Suprapubic skin (tissue), 4 donors: ENCODE data around the gene GIPR. TPM values are rescaled to one million over a fixed set of nuclear protein-coding genes. Genes with fewer than 3 reads are reported as not detected.
"Not testable (repeated sequence)": the region's sequence is repeated elsewhere in the genome, so short reads cannot be mapped to it uniquely, and the experiment has no call there.

Experiments
- DNase-seq, 2 donors: peaks; one replicate each; pipeline ENCODE4 v3.0.0-alpha.2; 2019; ENCODE audit warnings: low spot score in 2 of 2
- H3K27ac ChIP-seq: fragments of 200-600 bp; sonication (generic); one replicate; pipeline ENCODE4 v1.5.1; 2019
- H3K27me3 ChIP-seq: fragments of 200-600 bp; sonication (generic); one replicate; pipeline ENCODE4 v1.5.1; 2019
- H3K36me3 ChIP-seq: fragments of 200-600 bp; sonication (generic); one replicate; pipeline ENCODE4 v1.5.1; 2019
- H3K4me1 ChIP-seq: fragments of 200-600 bp; sonication (generic); one replicate; pipeline ENCODE4 v1.5.1; 2019
- H3K4me3 ChIP-seq: fragments of 200-600 bp; sonication (generic); one replicate; pipeline ENCODE4 v1.5.1; 2019; ENCODE audit warnings: mild to moderate bottlenecking
- H3K9me3 ChIP-seq: fragments of 200-600 bp; sonication (generic); one replicate; pipeline ENCODE4 v1.5.1; 2019
- EP300 ChIP-seq: sonication (generic); formaldehyde crosslinking; IDR thresholded peaks from one replicate; pipeline ENCODE4 v1.6.1; 2017; ENCODE audit warnings: antibody characterized with exemption
- POLR2A ChIP-seq, 2 donors: fragments of 450-650 bp; IDR thresholded peaks; one replicate each; pipeline ENCODE4 v1.6.1; 2017; ENCODE audit warnings: antibody characterized with exemption in 2 of 2, mild to moderate bottlenecking in 2 of 2, moderate library complexity in 2 of 2
- POLR2AphosphoS5 ChIP-seq, 3 donors: sonication (generic); formaldehyde crosslinking; IDR thresholded peaks; one replicate each; pipeline ENCODE4 v1.6.1; 2017; ENCODE audit warnings: antibody characterized with exemption in 3 of 3
- WGBS: methylation state at CpG from one replicate; pipeline ENCODE4 v1.1.5; 2018; 5-methylcytosine and 5-hydroxymethylcytosine counted together
- total RNA-seq, 4 donors: library from RNA; depleted of rRNA; stranded (reverse); fragments of >200 nt; gene quantifications; one replicate each; pipeline ENCODE4 v1.1.0, GENCODE V29; 2016
- TF ChIP-seq, protein P1 (sequence below), 2 donors: fragments of 200-600 bp in 1 of 2; fragments of 450-650 bp in 1 of 2; sonication (generic) in 1 of 2; IDR thresholded peaks; one replicate each; pipeline ENCODE4 v1.5.1; 2016 to 2019; ENCODE audit warnings: antibody characterized with exemption in 2 of 2, mild to moderate bottlenecking in 1 of 2, moderate library complexity in 1 of 2

The GIPR gene, protein sequence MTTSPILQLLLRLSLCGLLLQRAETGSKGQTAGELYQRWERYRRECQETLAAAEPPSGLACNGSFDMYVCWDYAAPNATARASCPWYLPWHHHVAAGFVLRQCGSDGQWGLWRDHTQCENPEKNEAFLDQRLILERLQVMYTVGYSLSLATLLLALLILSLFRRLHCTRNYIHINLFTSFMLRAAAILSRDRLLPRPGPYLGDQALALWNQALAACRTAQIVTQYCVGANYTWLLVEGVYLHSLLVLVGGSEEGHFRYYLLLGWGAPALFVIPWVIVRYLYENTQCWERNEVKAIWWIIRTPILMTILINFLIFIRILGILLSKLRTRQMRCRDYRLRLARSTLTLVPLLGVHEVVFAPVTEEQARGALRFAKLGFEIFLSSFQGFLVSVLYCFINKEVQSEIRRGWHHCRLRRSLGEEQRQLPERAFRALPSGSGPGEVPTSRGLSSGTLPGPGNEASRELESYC
- 10 to 100 TPM in 1 of 4 donors, 1 to 10 TPM in 2, under 1 TPM in 1; 0.95 to 11.2 (median 1.6) TPM for total RNA-seq

DNA sequence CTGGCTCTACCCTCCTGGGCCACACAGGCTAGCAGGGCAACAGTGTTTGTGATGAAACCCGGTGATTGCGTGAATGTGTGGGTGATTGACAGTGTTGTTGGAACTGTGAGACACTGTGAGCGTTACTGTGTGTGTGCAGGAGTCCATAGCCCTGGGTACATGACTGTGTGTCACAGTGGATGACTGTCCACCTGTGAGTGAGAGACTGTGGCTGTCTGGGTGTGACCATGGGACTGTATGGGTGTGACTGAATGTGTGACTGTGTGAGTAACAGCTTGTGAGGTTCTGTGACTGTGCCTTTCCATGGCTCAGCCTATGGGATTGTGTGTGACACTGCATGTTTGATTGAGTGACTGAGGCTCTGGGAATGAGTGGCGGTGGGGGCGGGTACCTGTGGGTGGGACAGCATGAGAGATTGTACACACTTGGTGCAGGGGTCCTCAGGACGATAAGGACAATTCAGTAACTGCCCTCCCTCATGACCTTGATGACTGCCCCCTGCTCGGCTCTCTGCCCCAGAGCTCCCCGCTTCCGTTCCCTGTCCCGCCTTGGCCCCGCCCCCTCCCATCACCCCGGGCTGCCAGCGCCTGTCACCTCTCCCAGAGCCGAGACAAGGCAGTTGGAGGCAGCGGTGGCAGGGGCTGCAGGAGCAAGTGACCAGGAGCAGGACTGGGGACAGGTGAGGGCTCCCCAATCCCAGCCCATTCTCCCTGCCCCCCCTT is at the start of gene GIPR:
Gene GIPR (plus strand): TSS at position 602 of the 722 bp plus-strand sequence. CDS start 1,300 bp downstream, outside the sequence.
- H3K27me3 ChIP-seq, result peaks cover 61% of the 10 kb centered on the region
- H3K9me3 ChIP-seq, result no peaks in the 10 kb centered on the region
- DNase-seq, result no peak
- peaks cover 28% of the 10 kb centered on the region for H3K4me1 ChIP-seq
- TF ChIP-seq EP300, result no peak
- no peak for TF ChIP-seq POLR2A (IDR thresholded peaks at IDR 0.05)
- TF ChIP-seq, protein P1, sequence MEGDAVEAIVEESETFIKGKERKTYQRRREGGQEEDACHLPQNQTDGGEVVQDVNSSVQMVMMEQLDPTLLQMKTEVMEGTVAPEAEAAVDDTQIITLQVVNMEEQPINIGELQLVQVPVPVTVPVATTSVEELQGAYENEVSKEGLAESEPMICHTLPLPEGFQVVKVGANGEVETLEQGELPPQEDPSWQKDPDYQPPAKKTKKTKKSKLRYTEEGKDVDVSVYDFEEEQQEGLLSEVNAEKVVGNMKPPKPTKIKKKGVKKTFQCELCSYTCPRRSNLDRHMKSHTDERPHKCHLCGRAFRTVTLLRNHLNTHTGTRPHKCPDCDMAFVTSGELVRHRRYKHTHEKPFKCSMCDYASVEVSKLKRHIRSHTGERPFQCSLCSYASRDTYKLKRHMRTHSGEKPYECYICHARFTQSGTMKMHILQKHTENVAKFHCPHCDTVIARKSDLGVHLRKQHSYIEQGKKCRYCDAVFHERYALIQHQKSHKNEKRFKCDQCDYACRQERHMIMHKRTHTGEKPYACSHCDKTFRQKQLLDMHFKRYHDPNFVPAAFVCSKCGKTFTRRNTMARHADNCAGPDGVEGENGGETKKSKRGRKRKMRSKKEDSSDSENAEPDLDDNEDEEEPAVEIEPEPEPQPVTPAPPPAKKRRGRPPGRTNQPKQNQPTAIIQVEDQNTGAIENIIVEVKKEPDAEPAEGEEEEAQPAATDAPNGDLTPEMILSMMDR (IDR thresholded peaks at IDR 0.05), result no peak
- no peak for TF ChIP-seq POLR2AphosphoS5 (IDR thresholded peaks at IDR 0.05)
- peak within 1 kb of the TSS; percentile 39 for H3K4me3 ChIP-seq
- H3K36me3 ChIP-seq, result no peaks in the 10 kb centered on the region
- WGBS, result 11% methylated on average over 15 of the region's 15 CpGs
- no peak within 1 kb of the TSS for H3K27ac ChIP-seq

DNA sequence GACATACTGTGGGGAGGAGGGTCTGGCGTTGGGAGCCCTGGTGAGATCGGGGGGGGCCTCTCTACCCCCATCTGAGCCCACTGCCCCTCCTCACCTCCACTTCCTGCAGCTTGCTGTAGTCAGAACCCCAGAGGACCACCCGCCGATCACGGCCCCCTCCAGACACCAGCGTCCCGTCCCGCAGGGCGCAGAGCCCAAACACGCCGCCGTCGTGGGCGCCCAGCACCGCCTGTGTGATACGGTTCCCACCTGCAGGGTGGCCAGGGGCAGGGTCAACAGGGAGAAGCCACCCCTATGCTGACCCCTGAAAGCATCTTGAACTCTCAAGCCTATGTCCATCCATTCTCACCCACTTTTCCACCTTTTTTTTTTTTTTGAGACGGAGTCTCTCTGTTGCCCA is 46.6 kb upstream of the GIPR start:
- Histone ChIP-seq H3K4me1 (no peaks in the 10 kb centered on the region), H3K9me3 (no peaks in the 10 kb centered on the region), H3K4me3 (no peak overlapping the region), H3K27ac (no peak overlapping the region), H3K27me3 (no peaks in the 10 kb centered on the region), H3K36me3 (peaks cover 88% of the 10 kb centered on the region)
- TF ChIP-seq POLR2A (IDR thresholded peaks at IDR 0.05) (no peak), EP300 (no peak), POLR2AphosphoS5 (IDR thresholded peaks at IDR 0.05) (no peak)
- TF ChIP-seq, protein P1 (IDR thresholded peaks at IDR 0.05), result no peak
- DNase-seq, result no peak
- WGBS, result 90% methylated on average over 15 of the region's 17 CpGs

DNA sequence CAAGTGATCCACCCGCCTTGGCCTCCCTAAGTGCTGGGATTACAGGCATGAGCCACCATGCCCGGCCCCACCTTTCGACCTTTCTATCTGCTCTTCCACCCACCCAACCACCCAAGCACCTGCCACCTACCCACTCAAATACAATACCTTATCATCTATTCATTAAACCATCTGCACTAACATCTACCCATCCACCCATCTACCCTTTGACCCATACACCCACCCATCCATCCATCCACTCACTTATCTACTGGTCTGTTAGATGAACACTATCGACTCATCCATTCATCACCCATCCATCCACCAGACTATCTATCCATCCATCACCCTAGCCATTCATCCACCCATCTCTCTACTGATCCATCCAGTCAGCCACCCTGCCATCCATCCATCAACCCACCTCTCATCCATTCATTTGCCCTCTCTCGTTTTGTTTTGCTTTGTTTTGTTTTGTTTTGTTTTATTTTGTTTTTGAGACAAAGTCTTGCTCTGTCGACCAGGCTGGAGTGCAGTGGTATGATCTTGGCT is 46.0 kb upstream of the GIPR start:
- 90% methylated on average over 6 of the region's 6 CpGs for WGBS
- Histone ChIP-seq H3K4me1 (no peaks in the 10 kb centered on the region), H3K9me3 (no peaks in the 10 kb centered on the region), H3K36me3 (peaks cover 86% of the 10 kb centered on the region), H3K4me3 (no peak overlapping the region), H3K27ac (no peak overlapping the region), H3K27me3 (no peaks in the 10 kb centered on the region)
- DNase-seq, result no peak
- TF ChIP-seq, protein P1 (IDR thresholded peaks at IDR 0.05), result no peak
- TF ChIP-seq POLR2AphosphoS5 (IDR thresholded peaks at IDR 0.05) (no peak), POLR2A (IDR thresholded peaks at IDR 0.05) (no peak), EP300 (no peak)

DNA sequence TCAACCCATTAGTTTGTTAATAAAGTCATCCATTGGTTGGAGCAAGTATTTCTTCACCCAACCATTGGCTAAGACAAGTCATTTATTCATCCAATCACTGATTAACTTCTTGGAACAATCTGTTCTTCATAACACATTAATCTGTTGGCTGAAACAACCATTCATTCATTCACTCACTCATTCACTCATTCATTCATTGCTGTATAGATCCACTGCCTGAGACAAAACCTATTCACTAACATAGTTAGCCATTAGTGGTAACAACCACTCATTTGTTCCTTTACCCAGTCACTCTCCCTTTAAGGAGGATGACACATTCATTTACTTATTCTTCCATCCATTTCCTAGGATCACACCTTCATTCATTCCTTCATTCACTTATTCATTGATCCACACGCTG is 44.0 kb upstream of the GIPR start:
- Histone ChIP-seq H3K9me3 (no peaks in the 10 kb centered on the region), H3K36me3 (peaks cover 84% of the 10 kb centered on the region)

DNA sequence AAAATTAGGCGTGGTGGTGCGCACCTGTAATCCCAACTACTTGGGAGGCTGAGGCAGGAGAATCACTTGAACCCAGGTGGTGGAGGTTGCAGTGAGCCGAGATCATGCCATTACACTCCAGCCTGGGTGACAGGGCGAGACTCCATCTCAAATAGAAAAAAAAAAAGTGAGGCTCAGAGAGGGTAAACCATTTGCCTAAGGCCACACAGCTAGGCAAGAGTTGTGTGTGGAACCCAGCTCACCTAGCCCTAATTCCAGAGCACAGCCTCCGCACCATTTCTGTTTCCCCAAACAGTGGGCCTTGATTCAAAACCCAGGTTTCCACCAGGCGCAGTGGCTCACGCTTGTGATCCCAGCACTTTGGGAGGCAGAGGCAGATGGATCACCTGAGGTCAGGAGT is 39.8 kb upstream of the GIPR start:
- not testable (repeated sequence) for H3K9me3 ChIP-seq, H3K4me3 ChIP-seq, DNase-seq, H3K27ac ChIP-seq, H3K27me3 ChIP-seq
- Histone ChIP-seq H3K36me3 (peaks cover 47% of the 10 kb centered on the region), H3K4me1 (peaks cover 21% of the 10 kb centered on the region)
- WGBS, result 98% methylated on average over 7 of the region's 7 CpGs

More for the DNA sequence above, 44.0 kb upstream of the GIPR start:
- H3K4me3 ChIP-seq, result no peak overlapping the region
- H3K27ac ChIP-seq, result no peak overlapping the region
- no peaks in the 10 kb centered on the region for H3K27me3 ChIP-seq
- WGBS, result 86% methylated on average over 1 of the region's 1 CpG
- DNase-seq, result no peak
- TF ChIP-seq, protein P1 (IDR thresholded peaks at IDR 0.05), result no peak
- no peak for TF ChIP-seq POLR2A (IDR thresholded peaks at IDR 0.05)
- TF ChIP-seq POLR2AphosphoS5 (IDR thresholded peaks at IDR 0.05), result no peak
- no peak for TF ChIP-seq EP300
- H3K4me1 ChIP-seq, result no peaks in the 10 kb centered on the region
